Mesenchymal stem cell (in vitro differentiated cells and primary cell): ENCODE measurements around the gene HUNK.

Source experiments
- DNase-seq: peaks from one replicate; pipeline ENCODE4 v3.0.0-alpha.2; 2013
- H2AFZ ChIP-seq: one replicate; pipeline ENCODE4 v1.6.1; 2013; ENCODE audit warnings: low read depth, mild to moderate bottlenecking, control low read depth, inconsistent platforms, low read length, moderate library complexity
- H2AK5ac ChIP-seq: 2 replicates; pipeline ENCODE4 v1.6.1; 2013; ENCODE audit warnings: low read length, moderate library complexity, mild to moderate bottlenecking, inconsistent platforms; ENCODE audit not compliant: severe bottlenecking
- H2BK120ac ChIP-seq: one replicate; pipeline ENCODE4 v1.6.1; 2013; ENCODE audit warnings: low read depth, mild to moderate bottlenecking, inconsistent platforms, low read length, moderate library complexity
- H2BK12ac ChIP-seq, 2 experiments: one replicate each; pipeline ENCODE4 v1.6.1; 2013; ENCODE audit warnings: inconsistent platforms in 2 of 2, low read length in 2 of 2, mild to moderate bottlenecking in 2 of 2, moderate library complexity in 2 of 2, control low read depth in 1 of 2
- H2BK15ac ChIP-seq: one replicate; pipeline ENCODE4 v1.6.1; 2013; ENCODE audit warnings: mild to moderate bottlenecking, low read depth, inconsistent platforms; ENCODE audit not compliant: poor library complexity, severe bottlenecking
- H2BK5ac ChIP-seq: 2 replicates; pipeline ENCODE4 v1.6.1; 2013; ENCODE audit warnings: low read depth, mild to moderate bottlenecking, low read length, control low read depth, inconsistent platforms; ENCODE audit not compliant: poor library complexity, severe bottlenecking
- H3K14ac ChIP-seq, 2 experiments: one replicate each; pipeline ENCODE4 v1.6.1; 2013; ENCODE audit warnings: inconsistent platforms in 2 of 2, low read length in 2 of 2, control low read depth in 1 of 2, mild to moderate bottlenecking in 1 of 2, moderate library complexity in 1 of 2
- H3K18ac ChIP-seq, 2 experiments: one replicate each; pipeline ENCODE4 v1.6.1; 2013; ENCODE audit warnings: inconsistent platforms in 2 of 2, low read length in 2 of 2, control low read depth in 1 of 2, low read depth in 1 of 2, mild to moderate bottlenecking in 1 of 2
- H3K23ac ChIP-seq, 2 experiments: one replicate each; pipeline ENCODE4 v1.6.1; 2013; ENCODE audit warnings: inconsistent platforms in 2 of 2, low read length in 2 of 2, mild to moderate bottlenecking in 2 of 2, moderate library complexity in 2 of 2, control low read depth in 1 of 2
- H3K27ac ChIP-seq: 2 replicates; pipeline ENCODE4 v1.5.1; 2013; ENCODE audit warnings: mild to moderate bottlenecking, moderate library complexity, low read length, control low read depth, inconsistent platforms; ENCODE audit not compliant: poor library complexity, severe bottlenecking
- H3K27me3 ChIP-seq, 2 experiments: 2 replicates each; pipeline versions ENCODE4 v1.6.1 to v1.7.0; 2013; ENCODE audit warnings: low read length in 2 of 2, mild to moderate bottlenecking in 2 of 2, moderate library complexity in 2 of 2, control low read depth in 1 of 2, inconsistent platforms in 1 of 2; ENCODE audit not compliant: control insufficient read depth in 1 of 2, insufficient read depth in 1 of 2
- H3K36me3 ChIP-seq, 2 experiments: 2 replicates each; pipeline versions ENCODE4 v1.6.1 to v1.7.0; 2013; ENCODE audit warnings: low read length in 2 of 2, control low read depth in 1 of 2, inconsistent platforms in 1 of 2, low read depth in 1 of 2, mild to moderate bottlenecking in 1 of 2; ENCODE audit not compliant: insufficient read depth in 2 of 2, control insufficient read depth in 1 of 2
- H3K4ac ChIP-seq, 2 experiments: one replicate each; pipeline ENCODE4 v1.6.1; 2013; ENCODE audit warnings: inconsistent platforms in 2 of 2, low read length in 2 of 2, mild to moderate bottlenecking in 2 of 2, moderate library complexity in 2 of 2, control low read depth in 1 of 2, low read depth in 1 of 2
- H3K4me1 ChIP-seq: 2 replicates; pipeline ENCODE4 v1.6.1; 2013; ENCODE audit warnings: low read depth, low read length, control low read depth; ENCODE audit not compliant: control insufficient read depth, insufficient read depth
- H3K4me2 ChIP-seq: 2 replicates; pipeline ENCODE4 v1.6.1; 2013; ENCODE audit warnings: low read length, mild to moderate bottlenecking, inconsistent platforms; ENCODE audit not compliant: poor library complexity, severe bottlenecking
- H3K4me3 ChIP-seq, 2 experiments: 2 replicates each; pipeline versions ENCODE4 v1.5.1 to v1.7.0; 2013; ENCODE audit warnings: low read length in 2 of 2, mild to moderate bottlenecking in 2 of 2, control low read depth in 1 of 2, low read depth in 1 of 2; ENCODE audit not compliant: insufficient read depth in 1 of 2
- H3K79me1 ChIP-seq: replicated peaks from 2 replicates; pipeline ENCODE4 v1.6.1; 2013; ENCODE audit warnings: mild to moderate bottlenecking, control low read depth, low read length, inconsistent platforms; ENCODE audit not compliant: poor library complexity, severe bottlenecking
- H3K9ac ChIP-seq: 2 replicates; pipeline ENCODE4 v1.7.0; 2013; ENCODE audit warnings: mild to moderate bottlenecking, low read length, moderate library complexity
- H3K9me3 ChIP-seq: 2 replicates; pipeline ENCODE4 v1.7.0; 2013; ENCODE audit warnings: mild to moderate bottlenecking, low read length; ENCODE audit not compliant: control insufficient read depth
- H4K8ac ChIP-seq: one replicate; pipeline ENCODE4 v1.6.1; 2013; ENCODE audit warnings: inconsistent platforms, mild to moderate bottlenecking, low read length, moderate library complexity
- H4K91ac ChIP-seq: one replicate; pipeline ENCODE4 v1.6.1; 2013; ENCODE audit warnings: mild to moderate bottlenecking, low read length, inconsistent platforms
- WGBS: methylation state at CpG from one replicate; pipeline ENCODE4 v1.1.7; 2013; ENCODE audit warnings: mixed read lengths; 5-methylcytosine and 5-hydroxymethylcytosine counted together

HUNK gene

DNA sequence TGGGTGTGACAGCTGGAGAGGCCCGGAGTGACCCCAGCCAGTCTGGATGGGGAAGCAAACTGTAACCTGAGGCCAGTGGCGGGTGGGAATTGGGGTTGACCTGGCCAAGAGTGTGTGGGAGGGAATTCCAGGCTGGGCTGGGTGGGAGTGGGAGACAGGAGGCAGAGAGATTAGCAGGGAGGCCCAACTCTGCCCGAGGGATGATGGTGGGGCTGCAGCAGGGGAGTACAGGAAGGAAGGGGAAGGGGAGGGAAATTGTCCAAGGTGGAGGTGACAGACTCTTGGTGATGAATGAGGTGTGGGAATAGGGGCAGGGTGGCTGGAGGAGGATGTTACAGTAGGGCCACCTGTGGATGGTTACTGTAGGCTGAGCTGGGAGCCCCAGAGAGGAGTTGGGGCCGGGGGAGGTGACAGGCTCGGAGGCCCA lies 40.4 kb downstream of the HUNK start:
- Histone ChIP-seq H2BK15ac (no peak overlapping the region), H3K14ac (peak overlapping the region in 1 of 2 experiments; percentile 11), H3K4me2 (no peak overlapping the region), H3K4ac (no peak overlapping the region), H3K9ac (no peak overlapping the region), H3K9me3 (no peaks in the 10 kb centered on the region), H2AFZ (no peak overlapping the region), H3K4me3 (no peak overlapping the region), H3K23ac (no peak overlapping the region), H2BK12ac (no peak overlapping the region), H2AK5ac (no peak overlapping the region), H2BK120ac (no peak overlapping the region), H2BK5ac (no peak overlapping the region), H4K8ac (no peak overlapping the region), H3K18ac (no peak overlapping the region), H3K36me3 (no peaks in the 10 kb centered on the region), H3K79me1 (no peaks in the 10 kb centered on the region), H3K27me3 (peaks cover 0 to 10% of the 10 kb centered on the region in 2 experiments), H3K4me1 (peaks cover 7% of the 10 kb centered on the region), H4K91ac (no peak overlapping the region), H3K27ac (no peak overlapping the region)
- 73% methylated on average over 5 of the region's 5 CpGs for WGBS
- DNase-seq = no peak

- H2AK5ac ChIP-seq = no peak overlapping the region
- peaks cover under 1% of the 10 kb centered on the region for H3K4me1 ChIP-seq
- no peak overlapping the region for H4K8ac ChIP-seq
- H3K4ac ChIP-seq = no peak overlapping the region
- H3K79me1 ChIP-seq = no peaks in the 10 kb centered on the region
- H2BK15ac ChIP-seq = peak overlapping the region; percentile 16
- WGBS = 67% methylated on average over 4 of the region's 4 CpGs
- H3K4me2 ChIP-seq = no peak overlapping the region
- H2BK120ac ChIP-seq = no peak overlapping the region
- no peak overlapping the region for H3K18ac ChIP-seq
- H3K36me3 ChIP-seq = no peaks in the 10 kb centered on the region
- H3K27me3 ChIP-seq = peaks cover 0 to 3% of the 10 kb centered on the region in 2 experiments
- no peak overlapping the region for H3K9ac ChIP-seq
- no peak overlapping the region for H4K91ac ChIP-seq
- no peak overlapping the region for H3K27ac ChIP-seq
- H3K4me3 ChIP-seq = no peak overlapping the region
- no peak overlapping the region for H2AFZ ChIP-seq
- H2BK5ac ChIP-seq = no peak overlapping the region
- H3K14ac ChIP-seq = no peak overlapping the region
- no peak for DNase-seq
- no peak overlapping the region for H3K23ac ChIP-seq
- H2BK12ac ChIP-seq = no peak overlapping the region
- no peaks in the 10 kb centered on the region for H3K9me3 ChIP-seq
Observed at GRCh38 chr21:31914472-31914871, 41.7 kb downstream of the HUNK start.

DNA sequence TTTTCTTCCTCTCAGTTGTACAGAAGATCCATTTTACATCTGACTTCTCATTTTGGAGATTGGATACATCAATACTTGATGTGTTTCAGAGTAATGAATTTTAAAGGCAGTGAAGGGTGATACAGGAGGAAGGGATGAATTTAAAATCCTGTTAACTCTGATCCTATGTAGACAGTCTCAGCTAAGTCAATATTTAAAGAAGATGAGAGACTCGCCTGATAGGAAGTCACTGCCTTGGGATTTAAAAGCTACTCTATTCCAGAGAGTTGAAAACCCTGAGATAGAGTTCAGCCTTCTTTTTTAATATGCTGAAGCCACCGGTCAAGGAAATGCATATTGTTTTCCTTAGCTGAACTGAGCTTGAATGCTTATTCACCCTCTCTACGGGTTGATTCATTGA lies 42.7 kb downstream of the HUNK start:
- Histone ChIP-seq H2BK15ac (no peak overlapping the region), H3K4me3 (no peak overlapping the region), H3K23ac (no peak overlapping the region), H2BK120ac (no peak overlapping the region), H3K27me3 (no peaks in the 10 kb centered on the region), H3K4me1 (no peaks in the 10 kb centered on the region), H3K18ac (no peak overlapping the region), H3K79me1 (no peaks in the 10 kb centered on the region), H2AK5ac (no peak overlapping the region), H3K4ac (no peak overlapping the region), H2AFZ (no peak overlapping the region), H3K14ac (no peak overlapping the region), H4K91ac (no peak overlapping the region), H2BK5ac (no peak overlapping the region), H4K8ac (no peak overlapping the region), H3K27ac (no peak overlapping the region), H3K9ac (no peak overlapping the region), H3K36me3 (no peaks in the 10 kb centered on the region), H3K9me3 (no peaks in the 10 kb centered on the region), H2BK12ac (no peak overlapping the region), H3K4me2 (no peak overlapping the region)
- 92% methylated on average over 3 of the region's 3 CpGs for WGBS
- DNase-seq = no peak

DNA sequence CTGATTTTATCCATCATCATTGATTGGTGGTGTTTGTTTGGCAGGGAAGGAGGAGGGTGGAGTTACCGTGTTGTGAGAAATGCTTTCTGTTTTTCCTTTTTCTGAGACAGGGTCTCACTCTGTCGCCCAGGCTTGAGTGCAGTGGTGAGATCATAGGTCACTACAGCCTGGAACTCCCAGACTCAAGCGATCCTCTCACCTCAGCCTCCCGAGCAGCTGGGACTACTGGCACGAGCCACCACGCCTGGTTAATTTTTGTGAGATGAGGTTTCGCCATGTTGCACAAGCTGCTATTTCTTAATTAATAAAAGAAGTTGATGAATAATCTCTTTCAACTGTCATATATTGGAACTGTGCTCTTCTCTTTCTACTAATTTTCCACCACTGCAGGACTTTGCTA lies 44.3 kb downstream of the HUNK start:
- 80% methylated on average over 4 of the region's 7 CpGs for WGBS
- Histone ChIP-seq H3K4me1 (no peaks in the 10 kb centered on the region), H2AFZ (no peak overlapping the region), H2AK5ac (no peak overlapping the region), H3K4ac (no peak overlapping the region), H2BK5ac (no peak overlapping the region), H3K23ac (no peak overlapping the region), H3K4me3 (no peak overlapping the region), H2BK120ac (no peak overlapping the region), H3K14ac (no peak overlapping the region), H3K4me2 (no peak overlapping the region), H3K18ac (no peak overlapping the region), H3K36me3 (no peaks in the 10 kb centered on the region), H2BK12ac (no peak overlapping the region), H3K27me3 (no peaks in the 10 kb centered on the region), H4K8ac (no peak overlapping the region), H4K91ac (no peak overlapping the region), H3K27ac (no peak overlapping the region), H3K79me1 (no peaks in the 10 kb centered on the region), H3K9me3 (no peaks in the 10 kb centered on the region), H3K9ac (no peak overlapping the region), H2BK15ac (no peak overlapping the region)
- DNase-seq = no peak
